BE2C (cell line): ENCODE results near the gene AGTPBP1.

Source experiments
- DNase-seq: peaks from one replicate; pipeline ENCODE4 v3.0.0-alpha.2; 2020
- H3K27me3 ChIP-seq: fragments of 250-450 bp; sonication (Bioruptor Pico); 2 replicates; pipeline ENCODE4 v1.5.1; 2020; ENCODE audit warnings: mild to moderate bottlenecking
- H3K36me3 ChIP-seq: fragments of 250-450 bp; sonication (Bioruptor Pico); 2 replicates; pipeline ENCODE4 v1.5.1; 2020; ENCODE audit warnings: mild to moderate bottlenecking
- H3K4me1 ChIP-seq: fragments of 250-450 bp; sonication (Bioruptor Pico); 2 replicates; pipeline ENCODE4 v1.5.1; 2020
- H3K4me3 ChIP-seq: 2 replicates; pipeline ENCODE4 v1.5.1; 2011; ENCODE audit warnings: low read depth, low read length
- H3K9me3 ChIP-seq: fragments of 250-450 bp; sonication (Bioruptor Pico); 2 replicates; pipeline ENCODE4 v1.5.1; 2020
- TF ChIP-seq, protein P1 (sequence below): IDR thresholded peaks from 2 replicates; pipeline ENCODE4 v1.5.1; 2012; ENCODE audit warnings: mild to moderate bottlenecking, low read depth, low read length

Gene AGTPBP1

DNA sequence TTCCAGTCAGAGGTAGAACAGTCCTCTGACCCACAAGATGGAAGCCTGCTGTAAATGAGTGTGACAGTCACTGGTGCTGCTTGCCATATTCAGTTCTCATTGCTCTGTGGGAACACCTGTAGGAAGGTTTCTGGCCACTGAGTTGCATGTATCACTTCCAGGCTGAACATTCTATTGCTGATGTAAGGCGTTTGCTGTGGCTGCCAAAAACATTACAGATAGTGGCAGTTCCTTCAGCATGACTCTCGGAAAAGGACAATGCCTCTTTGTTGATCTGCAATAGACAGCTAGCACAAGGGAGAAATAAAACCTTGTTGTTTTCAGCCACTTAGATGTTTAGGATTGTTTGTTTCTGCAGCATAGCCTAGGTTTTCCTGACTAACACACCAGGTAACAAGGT, 217.2 kb downstream of the AGTPBP1 start:
- TF ChIP-seq, protein P1, sequence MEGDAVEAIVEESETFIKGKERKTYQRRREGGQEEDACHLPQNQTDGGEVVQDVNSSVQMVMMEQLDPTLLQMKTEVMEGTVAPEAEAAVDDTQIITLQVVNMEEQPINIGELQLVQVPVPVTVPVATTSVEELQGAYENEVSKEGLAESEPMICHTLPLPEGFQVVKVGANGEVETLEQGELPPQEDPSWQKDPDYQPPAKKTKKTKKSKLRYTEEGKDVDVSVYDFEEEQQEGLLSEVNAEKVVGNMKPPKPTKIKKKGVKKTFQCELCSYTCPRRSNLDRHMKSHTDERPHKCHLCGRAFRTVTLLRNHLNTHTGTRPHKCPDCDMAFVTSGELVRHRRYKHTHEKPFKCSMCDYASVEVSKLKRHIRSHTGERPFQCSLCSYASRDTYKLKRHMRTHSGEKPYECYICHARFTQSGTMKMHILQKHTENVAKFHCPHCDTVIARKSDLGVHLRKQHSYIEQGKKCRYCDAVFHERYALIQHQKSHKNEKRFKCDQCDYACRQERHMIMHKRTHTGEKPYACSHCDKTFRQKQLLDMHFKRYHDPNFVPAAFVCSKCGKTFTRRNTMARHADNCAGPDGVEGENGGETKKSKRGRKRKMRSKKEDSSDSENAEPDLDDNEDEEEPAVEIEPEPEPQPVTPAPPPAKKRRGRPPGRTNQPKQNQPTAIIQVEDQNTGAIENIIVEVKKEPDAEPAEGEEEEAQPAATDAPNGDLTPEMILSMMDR: no peak
- no peak overlapping the region for H3K4me3 ChIP-seq
- H3K4me1 ChIP-seq: peaks cover 4% of the 10 kb centered on the region; the same call in 1 of the 2 replicates
- no peaks in the 10 kb centered on the region for H3K36me3 ChIP-seq
- DNase-seq: no peak
- no peaks in the 10 kb centered on the region for H3K9me3 ChIP-seq
- peaks cover 3% of the 10 kb centered on the region; the same call in 1 of the 2 replicates for H3K27me3 ChIP-seq

DNA sequence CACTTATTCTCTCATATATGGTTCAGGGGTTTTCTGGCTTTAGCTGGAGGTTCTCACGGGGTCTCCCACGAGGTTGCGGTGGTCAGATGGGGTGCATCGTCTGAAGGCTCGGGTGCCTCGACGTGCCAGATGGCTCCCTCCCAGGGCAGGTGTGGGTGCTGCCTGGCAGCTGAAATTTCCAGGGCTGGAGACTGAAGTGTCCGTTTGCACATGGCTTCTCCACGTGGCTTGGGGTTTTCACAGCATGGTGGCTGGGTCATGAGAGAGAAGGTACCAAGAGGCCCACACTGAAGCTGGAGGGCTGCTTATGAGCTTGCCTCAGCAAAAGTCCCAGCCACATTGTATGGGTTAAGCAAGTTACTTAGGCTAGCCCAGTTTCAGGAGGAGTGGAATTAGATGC, 218.6 kb downstream of the AGTPBP1 start:
- peaks cover 3% of the 10 kb centered on the region; the same call in 1 of the 2 replicates for H3K27me3 ChIP-seq
- TF ChIP-seq, protein P1: no peak
- DNase-seq: no peak
- no peaks in the 10 kb centered on the region for H3K9me3 ChIP-seq
- peaks cover 4% of the 10 kb centered on the region; the same call in 1 of the 2 replicates for H3K4me1 ChIP-seq
- peak overlapping the region; percentile 66 for H3K4me3 ChIP-seq
- no peaks in the 10 kb centered on the region for H3K36me3 ChIP-seq

DNA sequence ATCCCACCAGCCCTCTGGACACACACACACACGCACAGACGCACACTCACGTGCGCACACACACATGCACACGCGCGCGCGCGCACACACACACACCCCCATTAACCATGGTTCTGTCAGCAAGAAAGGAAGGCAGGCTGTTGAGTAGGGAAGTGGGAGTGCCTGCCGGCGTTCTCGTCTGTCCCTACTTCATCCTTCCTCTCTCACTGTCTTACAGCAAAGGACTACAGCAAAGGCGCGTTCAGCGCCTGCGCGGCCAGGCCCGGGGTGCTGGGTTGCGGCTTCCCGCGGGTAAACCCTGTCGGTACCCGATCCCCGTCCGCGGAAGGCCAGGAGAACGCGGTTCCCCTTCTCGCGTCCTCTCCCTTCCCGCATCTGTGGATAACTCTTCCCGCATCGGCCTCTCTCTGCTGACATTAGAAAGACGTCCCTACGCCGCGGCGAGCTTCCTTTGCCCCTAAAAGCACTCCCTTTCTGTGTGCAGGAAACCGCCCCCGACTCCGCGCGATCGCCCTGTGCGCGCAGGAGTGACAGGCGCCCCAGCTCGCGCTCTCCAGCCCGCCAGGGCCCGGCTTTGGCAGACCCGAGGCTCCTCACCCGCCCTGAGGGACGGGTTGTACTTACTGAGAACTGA, 219.2 kb downstream of the AGTPBP1 start:
- H3K4me3 ChIP-seq: peak overlapping the region; percentile 66

DNA sequence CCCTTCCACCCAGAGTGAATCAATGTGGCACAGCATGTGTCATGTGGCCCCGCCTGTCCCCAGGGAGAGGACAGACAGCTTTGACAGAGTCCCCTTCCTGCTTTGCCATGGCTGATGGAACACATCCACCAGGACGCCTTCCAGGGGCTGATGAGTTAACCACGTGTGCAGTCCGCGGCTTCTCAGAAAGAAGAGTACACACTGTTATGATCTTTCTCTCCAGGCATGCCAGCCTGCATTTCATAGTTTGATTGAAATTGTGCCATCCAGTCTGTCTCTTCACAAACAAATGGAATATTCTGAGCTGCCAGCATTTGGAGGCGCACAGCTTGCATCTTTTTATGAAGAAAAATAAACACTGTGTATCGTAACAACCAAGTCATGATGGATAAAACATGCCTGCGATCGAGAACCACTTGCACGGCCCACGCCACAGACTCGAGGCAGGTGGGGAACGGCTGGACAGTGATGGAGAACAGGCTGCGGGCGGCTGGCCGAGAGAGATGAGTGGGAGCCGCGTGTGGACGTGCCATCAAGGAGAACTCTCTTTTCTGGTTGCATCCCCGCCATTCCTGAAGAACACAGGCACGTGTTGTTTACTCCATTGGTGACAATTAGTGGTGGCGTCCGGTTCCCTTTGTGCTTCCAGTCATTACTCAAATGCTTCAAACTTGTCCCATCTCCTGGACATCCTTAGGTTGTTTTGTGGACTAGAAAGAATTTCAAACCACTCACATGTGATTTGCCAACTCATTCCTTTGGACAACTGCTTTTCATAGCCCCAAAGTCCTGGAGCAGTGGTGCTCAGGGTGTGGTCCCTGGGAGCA, 220.2 kb downstream of the AGTPBP1 start:
- H3K4me1 ChIP-seq: peaks cover 4% of the 10 kb centered on the region; the same call in 1 of the 2 replicates
- H3K4me3 ChIP-seq: no peak overlapping the region
- H3K9me3 ChIP-seq: no peaks in the 10 kb centered on the region
- H3K36me3 ChIP-seq: no peaks in the 10 kb centered on the region
- TF ChIP-seq, protein P1: no peak
- peaks cover 3% of the 10 kb centered on the region; the same call in 1 of the 2 replicates for H3K27me3 ChIP-seq
- DNase-seq: peak; percentile 68

More for the DNA sequence above, 219.2 kb downstream of the AGTPBP1 start:
- Histone ChIP-seq H3K36me3 (no peaks in the 10 kb centered on the region), H3K9me3 (no peaks in the 10 kb centered on the region), H3K27me3 (peaks cover 3% of the 10 kb centered on the region; the same call in 1 of the 2 replicates), H3K4me1 (peaks cover 4% of the 10 kb centered on the region; the same call in 1 of the 2 replicates)
- TF ChIP-seq, protein P1: no peak
- peak; percentile 58 for DNase-seq

DNA sequence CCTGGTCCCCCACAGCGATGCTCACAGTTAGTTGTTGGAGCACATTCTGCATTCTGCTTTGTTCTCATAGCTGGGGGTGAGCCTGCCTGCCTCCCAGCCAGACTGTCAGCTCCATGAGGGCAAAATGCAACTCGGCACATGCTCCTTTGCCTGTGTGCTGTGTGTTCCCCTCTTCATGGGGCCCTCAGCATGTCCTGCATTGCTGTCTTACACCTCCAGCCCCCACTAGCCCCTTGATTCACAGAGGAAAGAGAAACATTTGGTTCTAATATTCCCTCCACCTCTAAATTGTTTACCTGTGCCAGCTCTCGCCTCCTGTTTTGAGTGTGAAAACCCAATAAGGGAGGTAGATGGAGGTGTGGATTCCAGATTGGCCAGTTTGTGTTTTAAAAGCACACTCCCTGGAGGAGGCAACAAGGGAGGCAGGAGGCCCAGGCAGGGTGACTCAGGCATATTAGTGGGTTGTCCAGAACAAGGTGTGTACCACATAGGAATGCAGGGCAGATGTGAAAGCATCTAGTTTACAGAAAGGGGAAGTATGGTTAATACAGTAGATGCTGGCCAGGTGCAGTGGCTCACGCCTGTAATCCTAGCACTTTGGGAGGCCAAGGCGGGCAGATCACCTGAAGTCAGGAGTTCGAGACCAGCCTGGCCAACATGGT, 224.6 kb downstream of the AGTPBP1 start:
- DNase-seq: no peak
- Histone ChIP-seq H3K9me3 (no peaks in the 10 kb centered on the region), H3K4me3 (no peak overlapping the region), H3K27me3 (no peaks in the 10 kb centered on the region), H3K36me3 (no peaks in the 10 kb centered on the region), H3K4me1 (peaks cover 4% of the 10 kb centered on the region)
- TF ChIP-seq, protein P1: no peak
